H9 (cell line): ENCODE data around the gene CIB4. TPM values are rescaled to one million over a fixed set of nuclear protein-coding genes. Genes with fewer than 3 reads are reported as not detected.

Experiments used
- DNase-seq: peaks from one replicate; pipeline ENCODE4 v3.0.0-alpha.2; 2017
- H2AFZ ChIP-seq: one replicate; pipeline ENCODE4 v1.6.1; 2013; ENCODE audit warnings: mild to moderate bottlenecking, low read length, control low read depth, moderate library complexity
- H2AK5ac ChIP-seq: 2 replicates; pipeline ENCODE4 v1.6.1; 2013; ENCODE audit warnings: low read length, control low read depth, mixed read lengths; ENCODE audit not compliant: insufficient read length
- H2BK120ac ChIP-seq: one replicate; pipeline ENCODE4 v1.6.1; 2013; ENCODE audit warnings: low read depth, mild to moderate bottlenecking, low read length, control low read depth, inconsistent platforms; ENCODE audit not compliant: poor library complexity, severe bottlenecking
- H2BK12ac ChIP-seq: 2 replicates; pipeline ENCODE4 v1.6.1; 2013; ENCODE audit warnings: low read length, control low read depth, mixed read lengths, low read depth; ENCODE audit not compliant: insufficient read length
- H2BK15ac ChIP-seq: 2 replicates; pipeline ENCODE4 v1.6.1; 2013; ENCODE audit warnings: low read depth, low read length, control low read depth
- H2BK20ac ChIP-seq: one replicate; pipeline ENCODE4 v1.6.1; 2013; ENCODE audit warnings: low read depth, mild to moderate bottlenecking, low read length, control low read depth, inconsistent platforms; ENCODE audit not compliant: poor library complexity, severe bottlenecking
- H2BK5ac ChIP-seq: 2 replicates; pipeline ENCODE4 v1.6.1; 2013; ENCODE audit warnings: low read length, control low read depth, mixed read lengths; ENCODE audit not compliant: insufficient read length
- H3K14ac ChIP-seq: 2 replicates; pipeline ENCODE4 v1.6.1; 2013; ENCODE audit warnings: low read length, control low read depth; ENCODE audit not compliant: insufficient read depth
- H3K18ac ChIP-seq: 2 replicates; pipeline ENCODE4 v1.6.1; 2013; ENCODE audit warnings: low read depth, mild to moderate bottlenecking, mixed read lengths, low read length, control low read depth; ENCODE audit not compliant: insufficient read length
- H3K23ac ChIP-seq: 2 replicates; pipeline ENCODE4 v1.6.1; 2013; ENCODE audit warnings: low read length, control low read depth, mixed read lengths, low read depth; ENCODE audit not compliant: insufficient read length
- H3K23me2 ChIP-seq: 2 replicates; pipeline ENCODE4 v1.6.1; 2013; ENCODE audit warnings: low read depth, mild to moderate bottlenecking, mixed read lengths, low read length, control low read depth; ENCODE audit not compliant: insufficient read length, poor library complexity, severe bottlenecking
- H3K27ac ChIP-seq: 2 replicates; pipeline ENCODE4 v1.5.1; 2013; ENCODE audit warnings: low read length, control low read depth, mixed read lengths, low read depth; ENCODE audit not compliant: insufficient read length
- H3K27me3 ChIP-seq: 2 replicates; pipeline ENCODE4 v1.6.1; 2013; ENCODE audit warnings: low read length, control low read depth, inconsistent platforms; ENCODE audit not compliant: insufficient read depth
- H3K4ac ChIP-seq: 2 replicates; pipeline ENCODE4 v1.6.1; 2013; ENCODE audit warnings: low read depth, mild to moderate bottlenecking, control low read depth, inconsistent platforms, low read length, moderate library complexity
- H3K4me1 ChIP-seq: 2 replicates; pipeline ENCODE4 v1.6.1; 2013; ENCODE audit warnings: low read length, control low read depth, inconsistent platforms; ENCODE audit not compliant: insufficient read depth
- H3K4me2 ChIP-seq: 2 replicates; pipeline ENCODE4 v1.6.1; 2013; ENCODE audit warnings: low read length, control low read depth, mixed read lengths; ENCODE audit not compliant: insufficient read length, insufficient read depth
- H3K56ac ChIP-seq: 2 replicates; pipeline ENCODE4 v1.6.1; 2013; ENCODE audit warnings: low read depth, mild to moderate bottlenecking, mixed read lengths, low read length, control low read depth; ENCODE audit not compliant: insufficient read length
- H3K79me1 ChIP-seq: 2 replicates; pipeline ENCODE4 v1.6.1; 2013; ENCODE audit warnings: low read depth, mild to moderate bottlenecking, moderate library complexity, low read length, control low read depth, inconsistent platforms; ENCODE audit not compliant: insufficient read depth, poor library complexity, severe bottlenecking
- H3K79me2 ChIP-seq: 2 replicates; pipeline ENCODE4 v1.6.1; 2013; ENCODE audit warnings: low read length, control low read depth, inconsistent platforms; ENCODE audit not compliant: insufficient read depth
- H3K9ac ChIP-seq: 2 replicates; pipeline ENCODE4 v1.6.1; 2013; ENCODE audit warnings: low read length, control low read depth, mixed read lengths; ENCODE audit not compliant: insufficient read length; ENCODE audit errors: extremely low read depth
- H3K9me3 ChIP-seq: one replicate; pipeline ENCODE4 v1.6.1; 2013; ENCODE audit warnings: low read depth, low read length, inconsistent platforms; ENCODE audit not compliant: control insufficient read depth
- H3T11ph ChIP-seq: one replicate; pipeline ENCODE4 v1.6.1; 2013; ENCODE audit warnings: mild to moderate bottlenecking, low read length, control low read depth, inconsistent platforms
- H4K20me1 ChIP-seq: one replicate; pipeline ENCODE4 v1.6.1; 2013; ENCODE audit not compliant: control insufficient read depth, insufficient read length, insufficient read depth
- H4K5ac ChIP-seq: 2 replicates; pipeline ENCODE4 v1.6.1; 2013; ENCODE audit warnings: low read depth, mild to moderate bottlenecking, mixed read lengths, low read length, control low read depth; ENCODE audit not compliant: insufficient read length
- H4K8ac ChIP-seq: replicated peaks from 2 replicates; pipeline ENCODE4 v1.6.1; 2013; ENCODE audit warnings: low read length, control low read depth, mixed read lengths, low read depth; ENCODE audit not compliant: insufficient read length
- H4K91ac ChIP-seq: 2 replicates; pipeline ENCODE4 v1.6.1; 2013; ENCODE audit warnings: low read depth, mild to moderate bottlenecking, moderate library complexity, mixed read lengths, low read length, control low read depth; ENCODE audit not compliant: insufficient read length
- H3K27ac Mint-ChIP-seq, 3 experiments: 2 replicates in 2 of 3; 3 replicates in 1 of 3; pipeline ENCODE4 v1.8.0; 2020 to 2021; ENCODE audit warnings: mixed read lengths in 3 of 3, mild to moderate bottlenecking in 1 of 3, moderate library complexity in 1 of 3
- H3K27me3 Mint-ChIP-seq: 2 replicates; pipeline ENCODE4 v1.8.0; 2021; ENCODE audit warnings: low read depth, mild to moderate bottlenecking, moderate library complexity, mixed read lengths
- H3K36me3 Mint-ChIP-seq, 3 experiments: 2 replicates in 2 of 3; 3 replicates in 1 of 3; pipeline ENCODE4 v1.8.0; 2020 to 2021; ENCODE audit warnings: low read depth in 3 of 3, mixed read lengths in 3 of 3; ENCODE audit not compliant: insufficient read depth in 1 of 3
- H3K4me1 Mint-ChIP-seq, 2 experiments: 2 replicates each; pipeline ENCODE4 v1.8.0; 2020; ENCODE audit warnings: mixed read lengths in 2 of 2
- H3K4me3 Mint-ChIP-seq, 2 experiments: 2 replicates in 1 of 2; 3 replicates in 1 of 2; pipeline ENCODE4 v1.8.0; 2020 to 2021; ENCODE audit warnings: mild to moderate bottlenecking in 2 of 2, mixed read lengths in 2 of 2, moderate library complexity in 1 of 2
- H3K9me3 Mint-ChIP-seq, 2 experiments: 2 replicates in 1 of 2; 3 replicates in 1 of 2; pipeline ENCODE4 v1.8.0; 2020; ENCODE audit warnings: mild to moderate bottlenecking in 2 of 2, mixed read lengths in 2 of 2, moderate library complexity in 1 of 2
- CTCF ChIP-seq: fragments of 200-600 bp; sonication (generic); conservative IDR thresholded peaks from 3 replicates; pipeline ENCODE4 v1.8.0; 2021; ENCODE audit warnings: antibody characterized with exemption, mild to moderate bottlenecking
- WGBS: extraction: QIAGEN DNeasy Blood & Tissue Kit; methylation state at CpG from one replicate; pipeline ENCODE4 v1.1.7; 2013; ENCODE audit warnings: missing lambda C conversion rate, low lambda C conversion rate, mixed read lengths; ENCODE audit not compliant: insufficient read length; ENCODE audit errors: extremely low coverage; 5-methylcytosine and 5-hydroxymethylcytosine counted together
- total RNA-seq: library from RNA; stranded (reverse); gene quantifications from 2 replicates; pipeline ENCODE4 v1.2.1, GENCODE V29; 2021

The CIB4 gene
- total RNA-seq, 1 experiment from 2014 or later: not detected

- Histone ChIP-seq H2AFZ (no peak overlapping the region), H3K79me2 (no peaks in the 10 kb centered on the region), H2BK5ac (no peak overlapping the region), H2BK15ac (no peak overlapping the region), H3K4me1 (peaks cover 7% of the 10 kb centered on the region; the same call in 1 of the 2 replicates), H3K4me2 (no peak overlapping the region), H2BK20ac (no peak overlapping the region), H4K91ac (no peak overlapping the region), H2BK120ac (no peak overlapping the region), H4K5ac (no peak overlapping the region), H3K27me3 (no peaks in the 10 kb centered on the region), H3K56ac (no peak overlapping the region), H3K18ac (no peak overlapping the region), H3K14ac (no peak overlapping the region), H3K4ac (no peak overlapping the region), H4K20me1 (no peaks in the 10 kb centered on the region), H3T11ph (no peak overlapping the region), H3K9me3 (no peaks in the 10 kb centered on the region), H3K9ac (no peak overlapping the region), H3K23ac (no peak overlapping the region), H3K27ac (no peak overlapping the region), H2AK5ac (no peak overlapping the region), H2BK12ac (no peak overlapping the region), H3K23me2 (no peaks in the 10 kb centered on the region), H3K79me1 (no peaks in the 10 kb centered on the region), H4K8ac (no peak overlapping the region)
- no peak for DNase-seq
- H3K27ac Mint-ChIP-seq: no peak overlapping the region; a peak in 2 of 7 replicates
- peaks cover 42 to 54% of the 10 kb centered on the region in 2 experiments for H3K4me1 Mint-ChIP-seq
- TF ChIP-seq CTCF: no peak
- no peak overlapping the region for H3K4me3 Mint-ChIP-seq
- no CpG with 5 or more reads among the region's 12 CpGs for WGBS
- H3K36me3 Mint-ChIP-seq: no peaks in the 10 kb centered on the region
- peaks cover 61% of the 10 kb centered on the region for H3K27me3 Mint-ChIP-seq
- no peaks in the 10 kb centered on the region for H3K9me3 Mint-ChIP-seq
These were observed 71.7 kb downstream of the CIB4 start for GRCh38 chr2:26569216-26570082.
